NT2/D1 (cell line): Measurements from ENCODE around the gene ASCL4.

Experiments
- SUZ12 ChIP-seq: IDR thresholded peaks from 2 replicates; pipeline ENCODE4 v1.6.1; 2011; ENCODE audit not compliant: insufficient read length, insufficient read depth; ENCODE audit errors: extremely low read depth
- YY1 ChIP-seq: IDR thresholded peaks from 2 replicates; pipeline ENCODE4 v1.6.1; 2011; ENCODE audit not compliant: insufficient read length, insufficient read depth
- ZNF274 ChIP-seq: IDR thresholded peaks from 2 replicates; pipeline ENCODE4 v1.6.1; 2011; ENCODE audit warnings: mild to moderate bottlenecking, low read depth, low read length

- TF ChIP-seq ZNF274 (no peak), SUZ12 (no peak), YY1 (no peak)
Measured at GRCh38 chr12:107764626-107765025, 9.9 kb upstream of the ASCL4 start.
